GM20000 (cell line): ENCODE data around the gene CHD6.

ENCODE experiments used
- DNase-seq: peaks from one replicate; pipeline ENCODE4 v3.0.0; 2012; ENCODE audit warnings: low spot score
- TF ChIP-seq, protein P1 (sequence below): IDR thresholded peaks from 2 replicates; pipeline ENCODE4 v1.5.1; 2012; ENCODE audit warnings: mild to moderate bottlenecking, control low read depth; ENCODE audit errors: extremely low read depth, missing control alignments

Gene CHD6

DNA sequence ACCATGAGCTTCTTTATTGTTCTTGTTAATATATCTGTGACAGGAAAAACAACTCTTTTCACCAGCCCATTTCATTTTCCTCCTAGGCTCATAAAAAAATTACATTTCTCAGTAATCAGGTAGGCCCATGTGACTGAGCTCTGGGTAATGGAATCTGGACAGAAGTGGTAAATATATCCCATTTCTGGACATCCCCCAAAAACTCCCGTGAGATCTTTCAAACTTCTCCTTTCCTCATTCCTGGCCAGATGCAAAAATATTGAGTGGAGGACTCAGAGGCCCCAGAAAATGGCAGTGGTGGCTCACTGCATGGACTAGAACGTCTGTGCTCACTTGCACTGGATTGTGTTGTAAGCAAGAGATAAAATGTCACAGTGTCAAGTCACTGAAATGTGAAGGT is 3.8 kb upstream of the CHD6 start:
- TF ChIP-seq, protein P1, sequence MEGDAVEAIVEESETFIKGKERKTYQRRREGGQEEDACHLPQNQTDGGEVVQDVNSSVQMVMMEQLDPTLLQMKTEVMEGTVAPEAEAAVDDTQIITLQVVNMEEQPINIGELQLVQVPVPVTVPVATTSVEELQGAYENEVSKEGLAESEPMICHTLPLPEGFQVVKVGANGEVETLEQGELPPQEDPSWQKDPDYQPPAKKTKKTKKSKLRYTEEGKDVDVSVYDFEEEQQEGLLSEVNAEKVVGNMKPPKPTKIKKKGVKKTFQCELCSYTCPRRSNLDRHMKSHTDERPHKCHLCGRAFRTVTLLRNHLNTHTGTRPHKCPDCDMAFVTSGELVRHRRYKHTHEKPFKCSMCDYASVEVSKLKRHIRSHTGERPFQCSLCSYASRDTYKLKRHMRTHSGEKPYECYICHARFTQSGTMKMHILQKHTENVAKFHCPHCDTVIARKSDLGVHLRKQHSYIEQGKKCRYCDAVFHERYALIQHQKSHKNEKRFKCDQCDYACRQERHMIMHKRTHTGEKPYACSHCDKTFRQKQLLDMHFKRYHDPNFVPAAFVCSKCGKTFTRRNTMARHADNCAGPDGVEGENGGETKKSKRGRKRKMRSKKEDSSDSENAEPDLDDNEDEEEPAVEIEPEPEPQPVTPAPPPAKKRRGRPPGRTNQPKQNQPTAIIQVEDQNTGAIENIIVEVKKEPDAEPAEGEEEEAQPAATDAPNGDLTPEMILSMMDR: no peak
- no peak for DNase-seq

DNA sequence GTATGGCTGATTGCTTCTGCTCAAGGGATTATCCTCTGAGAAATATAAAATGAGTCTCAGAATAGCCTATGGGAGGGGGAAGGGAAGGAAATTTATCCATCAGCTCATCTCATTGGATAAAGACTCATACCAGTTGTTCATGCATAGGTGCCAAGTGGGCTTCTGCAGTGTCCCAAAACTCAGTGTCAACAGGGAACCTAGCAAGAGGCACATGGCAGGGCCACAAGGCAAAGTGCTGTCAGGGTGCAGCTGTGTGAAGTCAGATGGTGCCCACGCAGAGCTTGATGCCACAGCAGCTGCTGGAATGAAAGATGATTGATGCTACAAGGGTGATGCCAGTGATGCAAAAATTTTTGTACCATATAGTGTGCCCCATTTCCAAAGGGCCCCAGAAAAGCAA is 3.2 kb upstream of the CHD6 start:
- TF ChIP-seq, protein P1: no peak
- DNase-seq: no peak

DNA sequence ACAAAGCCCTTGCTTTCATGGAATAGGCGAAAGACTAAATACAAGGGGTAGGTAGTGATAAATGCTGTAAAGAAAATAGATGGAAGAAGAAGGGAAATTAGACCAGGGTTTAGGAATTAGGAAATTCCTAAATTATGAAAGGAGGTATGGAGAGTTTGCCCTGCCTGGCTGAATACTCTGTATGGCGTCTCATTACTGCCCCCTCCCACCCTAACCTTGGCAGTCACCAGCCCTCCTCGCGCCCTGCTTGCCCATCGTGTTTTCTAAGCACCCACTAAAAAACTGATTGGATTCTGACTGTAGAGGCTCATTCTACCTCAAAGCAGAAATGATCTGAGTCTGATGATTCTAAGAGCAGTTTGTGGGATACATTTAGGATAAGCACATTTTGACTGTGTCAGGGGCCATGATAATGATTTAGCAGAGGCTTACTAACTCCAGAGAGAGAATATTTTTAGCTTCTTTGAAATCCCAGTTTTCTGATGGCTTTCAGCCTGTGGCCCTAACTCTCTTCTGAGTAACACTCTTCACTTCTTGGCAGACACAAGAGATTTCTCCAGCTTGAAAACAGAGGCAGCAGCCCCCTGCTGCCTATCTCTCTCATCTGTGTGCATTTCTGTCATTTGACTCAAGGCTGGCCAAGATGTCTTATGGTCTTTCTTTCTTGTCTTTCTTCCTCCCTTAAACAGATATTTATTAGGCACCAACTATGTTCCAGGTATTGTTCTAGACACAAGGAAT is 1.4 kb upstream of the CHD6 start:
- DNase-seq: no peak
- TF ChIP-seq, protein P1: no peak

- DNase-seq: no peak
- TF ChIP-seq, protein P1: no peak
These were observed 682 bp upstream of the CHD6 start for GRCh38 chr20:41618807-41619311.

DNA sequence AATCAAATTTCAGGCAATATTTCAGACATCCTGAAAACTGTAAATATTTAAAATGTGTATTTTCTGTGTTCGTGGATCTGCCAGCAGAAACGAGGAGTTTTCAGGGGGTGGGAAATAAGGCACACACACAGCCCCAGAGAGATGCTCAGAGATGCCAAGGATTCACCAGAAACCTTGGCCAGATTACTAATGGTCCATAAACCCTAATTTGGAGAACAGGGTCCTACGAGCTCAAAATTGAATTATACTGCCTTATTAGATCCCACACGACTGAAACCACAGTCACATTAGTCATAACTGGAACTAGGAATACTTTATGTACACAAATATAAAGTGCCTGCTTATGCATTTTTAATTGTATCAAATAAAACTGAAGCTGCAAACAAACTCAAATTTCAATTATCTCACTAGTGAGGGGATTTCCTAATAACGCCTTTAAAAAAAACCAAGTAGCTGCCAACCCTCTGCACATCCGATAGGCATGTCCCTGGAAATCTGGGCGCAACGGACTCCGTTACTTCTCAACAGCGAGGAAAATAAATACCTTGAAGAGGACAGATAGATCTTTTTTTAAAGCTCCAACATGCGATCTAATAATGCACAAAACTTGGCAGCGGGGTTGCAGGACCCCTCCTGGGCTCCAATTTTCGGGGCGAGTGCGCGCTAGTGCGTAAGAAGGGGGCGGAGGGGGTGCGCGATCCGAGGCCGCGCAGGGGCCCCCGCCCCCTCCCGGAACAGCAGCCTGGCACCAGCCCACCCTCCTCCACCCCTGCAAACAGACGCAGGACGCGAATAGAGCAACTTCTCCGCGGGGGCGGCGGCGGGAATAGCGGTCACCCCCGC is 897 bp downstream of the CHD6 start:
- TF ChIP-seq, protein P1: no peak
- peak; percentile 47 for DNase-seq

- no peak for DNase-seq
- TF ChIP-seq, protein P1: no peak
These were observed 1.9 kb downstream of the CHD6 start for GRCh38 chr20:41616228-41616627.

- no peak for DNase-seq
- TF ChIP-seq, protein P1: no peak
These were observed 2.5 kb downstream of the CHD6 start for GRCh38 chr20:41615676-41616075.
